HG02571 (cell line): Measurements from ENCODE around the gene ADM2.

ENCODE experiments used
- ATAC-seq: cut with Tn5 transposase; IDR thresholded peaks from one replicate; pipeline ENCODE4 v1.9.1; 2021; ENCODE audit warnings: mild to moderate bottlenecking, moderate library complexity; ENCODE audit not compliant: unreplicated experiment

The ADM2 gene

GRCh38 chr22:50445071-50445879 is 36.1 kb upstream of the ADM2 start:
- ATAC-seq = no peak

- no peak for ATAC-seq
These were observed 35.2 kb upstream of the ADM2 start for GRCh38 chr22:50445880-50446707.

GRCh38 chr22:50446708-50447575 is 34.4 kb upstream of the ADM2 start:
- no peak for ATAC-seq

- no peak for ATAC-seq
These were observed 33.5 kb upstream of the ADM2 start for GRCh38 chr22:50447576-50448551.

GRCh38 chr22:50452649-50453048 is 28.7 kb upstream of the ADM2 start:
- no peak for ATAC-seq

- no peak for ATAC-seq
These were observed 26.7 kb upstream of the ADM2 start for GRCh38 chr22:50454556-50455075.

- ATAC-seq = no peak
These were observed 26.1 kb upstream of the ADM2 start for GRCh38 chr22:50455201-50455600.

GRCh38 chr22:50456026-50456425 is 25.3 kb upstream of the ADM2 start:
- no peak for ATAC-seq

GRCh38 chr22:50456466-50457234 is 24.7 kb upstream of the ADM2 start:
- no peak for ATAC-seq

GRCh38 chr22:50459016-50459415 is 22.3 kb upstream of the ADM2 start:
- ATAC-seq = no peak

GRCh38 chr22:50459496-50460140 is 21.7 kb upstream of the ADM2 start:
- ATAC-seq = no peak

- ATAC-seq = no peak
These were observed 20.4 kb upstream of the ADM2 start for GRCh38 chr22:50460938-50461337.

GRCh38 chr22:50461536-50461935 is 19.8 kb upstream of the ADM2 start:
- no peak for ATAC-seq

- no peak for ATAC-seq
These were observed 19.3 kb upstream of the ADM2 start for GRCh38 chr22:50461979-50462540.

GRCh38 chr22:50463188-50463900 is 18.0 kb upstream of the ADM2 start:
- ATAC-seq = no peak

GRCh38 chr22:50464451-50464850 is 16.9 kb upstream of the ADM2 start:
- ATAC-seq = no peak

GRCh38 chr22:50465066-50465930 is 16.0 kb upstream of the ADM2 start:
- no peak for ATAC-seq
